Suprapubic skin (tissue), 4 donors: ENCODE results near the gene ACTR1B. TPM values are rescaled to one million over a fixed set of nuclear protein-coding genes. Genes with fewer than 3 reads are reported as not detected.

ENCODE experiments used
- DNase-seq, 2 donors: peaks; one replicate each; pipeline ENCODE4 v3.0.0-alpha.2; 2019; ENCODE audit warnings: low spot score in 2 of 2
- H3K27ac ChIP-seq: fragments of 200-600 bp; sonication (generic); one replicate; pipeline ENCODE4 v1.5.1; 2019
- H3K27me3 ChIP-seq: fragments of 200-600 bp; sonication (generic); one replicate; pipeline ENCODE4 v1.5.1; 2019
- H3K36me3 ChIP-seq: fragments of 200-600 bp; sonication (generic); one replicate; pipeline ENCODE4 v1.5.1; 2019
- H3K4me1 ChIP-seq: fragments of 200-600 bp; sonication (generic); one replicate; pipeline ENCODE4 v1.5.1; 2019
- H3K4me3 ChIP-seq: fragments of 200-600 bp; sonication (generic); one replicate; pipeline ENCODE4 v1.5.1; 2019; ENCODE audit warnings: mild to moderate bottlenecking
- H3K9me3 ChIP-seq: fragments of 200-600 bp; sonication (generic); one replicate; pipeline ENCODE4 v1.5.1; 2019
- EP300 ChIP-seq: sonication (generic); formaldehyde crosslinking; IDR thresholded peaks from one replicate; pipeline ENCODE4 v1.6.1; 2017; ENCODE audit warnings: antibody characterized with exemption
- POLR2A ChIP-seq, 2 donors: fragments of 450-650 bp; IDR thresholded peaks; one replicate each; pipeline ENCODE4 v1.6.1; 2017; ENCODE audit warnings: antibody characterized with exemption in 2 of 2, mild to moderate bottlenecking in 2 of 2, moderate library complexity in 2 of 2
- POLR2AphosphoS5 ChIP-seq, 3 donors: sonication (generic); formaldehyde crosslinking; IDR thresholded peaks; one replicate each; pipeline ENCODE4 v1.6.1; 2017; ENCODE audit warnings: antibody characterized with exemption in 3 of 3
- WGBS: methylation state at CpG from one replicate; pipeline ENCODE4 v1.1.5; 2018; 5-methylcytosine and 5-hydroxymethylcytosine counted together
- total RNA-seq, 4 donors: library from RNA; depleted of rRNA; stranded (reverse); fragments of >200 nt; gene quantifications; one replicate each; pipeline ENCODE4 v1.1.0, GENCODE V29; 2016
- TF ChIP-seq, protein P1 (sequence below), 2 donors: fragments of 200-600 bp in 1 of 2; fragments of 450-650 bp in 1 of 2; sonication (generic) in 1 of 2; IDR thresholded peaks; one replicate each; pipeline ENCODE4 v1.5.1; 2016 to 2019; ENCODE audit warnings: antibody characterized with exemption in 2 of 2, mild to moderate bottlenecking in 1 of 2, moderate library complexity in 1 of 2

ACTR1B gene
- total RNA-seq, 4 donors from 2014 or later: 54.9 to 89.1 (median 74.4) TPM

DNA sequence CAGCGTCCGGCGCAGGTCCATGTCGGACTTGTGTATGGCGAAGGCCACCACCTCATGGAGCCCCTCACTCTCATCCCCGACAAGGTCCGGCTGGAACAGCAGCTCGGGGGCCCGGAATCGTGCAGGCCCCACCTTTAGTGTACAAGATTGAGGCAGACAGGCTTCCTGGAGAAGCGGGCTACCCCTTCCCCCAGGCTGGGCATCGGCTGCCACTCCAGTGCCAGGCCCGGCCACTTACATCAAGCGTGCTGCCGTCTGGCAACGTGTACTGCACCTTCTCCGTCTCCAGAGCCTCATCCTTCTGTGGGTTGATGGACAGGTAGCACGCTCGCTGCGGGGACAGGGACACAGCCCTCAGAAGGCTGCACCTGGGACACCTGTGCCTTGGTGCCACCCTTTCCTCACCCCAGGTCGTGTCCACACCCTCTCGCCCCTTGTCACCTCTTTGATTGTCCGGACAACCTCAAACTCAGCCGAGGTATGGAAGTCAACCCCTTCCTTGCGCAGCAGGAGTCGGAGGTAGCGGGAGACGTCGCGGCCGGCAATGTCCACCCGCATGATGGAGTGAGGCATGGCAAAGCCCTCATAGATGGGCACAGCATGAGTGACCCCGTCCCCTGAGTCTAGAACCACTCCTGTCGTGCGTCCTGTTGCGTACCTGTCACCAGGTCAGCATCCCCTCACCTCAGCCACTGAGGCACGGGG, 5.7 kb downstream of the ACTR1B start:
- peaks cover 68% of the 10 kb centered on the region for H3K36me3 ChIP-seq
- peaks cover 29% of the 10 kb centered on the region for H3K4me1 ChIP-seq
- no peak for DNase-seq
- 94% methylated on average over 33 of the region's 37 CpGs for WGBS
- no peaks in the 10 kb centered on the region for H3K27me3 ChIP-seq
- H3K9me3 ChIP-seq: no peaks in the 10 kb centered on the region
- no peak overlapping the region for H3K27ac ChIP-seq
- no peak overlapping the region for H3K4me3 ChIP-seq
- no peak for TF ChIP-seq EP300
- no peak for TF ChIP-seq POLR2A (IDR thresholded peaks at IDR 0.05)
- TF ChIP-seq, protein P1, sequence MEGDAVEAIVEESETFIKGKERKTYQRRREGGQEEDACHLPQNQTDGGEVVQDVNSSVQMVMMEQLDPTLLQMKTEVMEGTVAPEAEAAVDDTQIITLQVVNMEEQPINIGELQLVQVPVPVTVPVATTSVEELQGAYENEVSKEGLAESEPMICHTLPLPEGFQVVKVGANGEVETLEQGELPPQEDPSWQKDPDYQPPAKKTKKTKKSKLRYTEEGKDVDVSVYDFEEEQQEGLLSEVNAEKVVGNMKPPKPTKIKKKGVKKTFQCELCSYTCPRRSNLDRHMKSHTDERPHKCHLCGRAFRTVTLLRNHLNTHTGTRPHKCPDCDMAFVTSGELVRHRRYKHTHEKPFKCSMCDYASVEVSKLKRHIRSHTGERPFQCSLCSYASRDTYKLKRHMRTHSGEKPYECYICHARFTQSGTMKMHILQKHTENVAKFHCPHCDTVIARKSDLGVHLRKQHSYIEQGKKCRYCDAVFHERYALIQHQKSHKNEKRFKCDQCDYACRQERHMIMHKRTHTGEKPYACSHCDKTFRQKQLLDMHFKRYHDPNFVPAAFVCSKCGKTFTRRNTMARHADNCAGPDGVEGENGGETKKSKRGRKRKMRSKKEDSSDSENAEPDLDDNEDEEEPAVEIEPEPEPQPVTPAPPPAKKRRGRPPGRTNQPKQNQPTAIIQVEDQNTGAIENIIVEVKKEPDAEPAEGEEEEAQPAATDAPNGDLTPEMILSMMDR (IDR thresholded peaks at IDR 0.05): no peak
- TF ChIP-seq POLR2AphosphoS5 (IDR thresholded peaks at IDR 0.05): no peak

DNA sequence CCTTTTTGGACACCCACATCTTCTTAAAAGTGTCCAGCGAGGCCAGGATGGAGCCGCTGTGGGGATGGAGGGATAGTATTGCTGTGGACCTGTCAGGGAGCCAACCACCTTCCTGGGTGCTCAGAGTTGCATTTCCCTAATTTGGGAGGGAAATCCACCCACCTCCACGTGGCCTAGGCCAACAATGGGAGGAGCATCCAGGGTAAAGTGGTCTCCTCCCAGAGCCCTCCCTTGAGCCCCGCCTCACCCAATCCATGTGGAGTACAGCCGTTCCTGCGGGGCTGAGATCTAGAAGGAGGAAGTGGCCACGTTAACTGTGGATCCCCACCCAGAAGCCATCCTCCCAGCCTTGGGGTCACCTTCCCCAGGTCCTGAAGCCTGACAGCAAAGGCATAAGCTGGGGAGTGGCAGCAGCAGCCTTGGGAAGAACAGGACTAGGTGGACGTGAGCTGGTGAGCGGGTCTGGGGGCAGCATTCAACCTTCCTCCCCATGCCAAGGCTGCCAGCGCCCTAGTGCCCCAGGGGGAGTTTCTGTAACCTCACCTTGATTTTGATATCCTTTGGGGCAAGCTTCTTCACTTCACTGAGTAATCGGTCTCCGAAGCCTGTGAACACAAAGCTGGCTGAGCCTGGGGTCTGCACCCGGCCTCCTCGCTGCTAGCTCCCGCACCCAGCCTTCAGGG, 6.8 kb downstream of the ACTR1B start:
- Histone ChIP-seq H3K36me3 (peaks cover 68% of the 10 kb centered on the region), H3K4me3 (no peak overlapping the region), H3K27ac (no peak overlapping the region), H3K4me1 (peaks cover 18% of the 10 kb centered on the region), H3K9me3 (no peaks in the 10 kb centered on the region), H3K27me3 (no peaks in the 10 kb centered on the region)
- WGBS: 88% methylated on average over 10 of the region's 15 CpGs
- no peak for TF ChIP-seq POLR2A (IDR thresholded peaks at IDR 0.05)
- TF ChIP-seq, protein P1 (IDR thresholded peaks at IDR 0.05): no peak
- TF ChIP-seq EP300: no peak
- TF ChIP-seq POLR2AphosphoS5 (IDR thresholded peaks at IDR 0.05): no peak
- DNase-seq: no peak

DNA sequence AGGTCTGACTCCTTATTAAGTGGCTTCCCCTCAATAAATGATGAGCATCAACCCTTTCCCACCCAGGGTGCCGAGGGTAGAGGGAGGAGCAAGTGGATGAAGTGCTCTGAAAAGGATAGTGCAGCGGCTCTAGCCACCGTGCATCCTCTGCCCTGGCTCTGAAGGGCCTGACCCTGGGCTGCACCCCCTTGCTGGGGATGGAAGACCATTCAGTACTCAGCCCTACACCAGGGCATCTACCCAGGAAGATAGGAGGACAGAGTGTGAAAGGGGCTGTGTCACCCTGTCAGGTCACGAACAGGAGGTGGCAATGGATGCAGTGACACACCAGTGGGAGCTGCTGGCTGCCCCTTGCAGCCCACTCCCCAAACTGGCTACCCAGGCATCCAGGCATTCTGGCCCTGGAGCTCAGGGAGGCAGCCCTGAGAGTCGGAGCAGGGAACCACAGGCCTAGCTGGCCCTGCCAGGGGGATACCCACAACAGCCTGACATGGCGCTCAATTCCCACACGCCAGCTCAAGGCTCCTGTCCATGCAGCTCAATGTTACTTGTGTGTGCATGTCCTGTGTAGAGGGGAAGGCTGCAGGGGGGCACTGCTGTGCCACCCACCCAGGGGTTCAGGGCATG, 7.6 kb downstream of the ACTR1B start:
- no peak overlapping the region for H3K27ac ChIP-seq
- peaks cover 68% of the 10 kb centered on the region for H3K36me3 ChIP-seq
- no peak for TF ChIP-seq EP300
- peaks cover 10% of the 10 kb centered on the region for H3K4me1 ChIP-seq
- no peak overlapping the region for H3K4me3 ChIP-seq
- no peaks in the 10 kb centered on the region for H3K9me3 ChIP-seq
- H3K27me3 ChIP-seq: no peaks in the 10 kb centered on the region
- WGBS: 85% methylated on average over 6 of the region's 7 CpGs
- no peak for DNase-seq

DNA sequence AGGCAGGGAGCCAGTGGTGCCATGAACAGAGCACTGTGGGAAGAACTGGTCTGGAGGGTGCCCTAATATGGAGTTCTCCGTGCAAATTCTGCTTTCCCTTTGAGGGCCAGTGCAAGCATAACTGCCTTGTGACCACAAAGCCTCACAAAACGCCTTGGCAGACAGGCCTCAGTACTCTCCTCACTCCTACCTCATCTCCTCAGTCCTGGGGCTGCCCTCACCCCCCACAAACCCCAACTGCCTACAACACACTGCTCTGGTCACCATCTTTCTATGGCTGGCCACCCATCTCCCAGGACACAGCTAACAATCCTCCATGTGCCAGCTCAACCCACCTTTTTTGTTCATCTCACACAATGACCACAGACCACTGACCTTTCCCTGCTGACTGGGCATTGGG, 9.1 kb downstream of the ACTR1B start:
- no peaks in the 10 kb centered on the region for H3K9me3 ChIP-seq
- H3K4me3 ChIP-seq: no peak overlapping the region
- H3K27ac ChIP-seq: no peak overlapping the region
- H3K36me3 ChIP-seq: peaks cover 61% of the 10 kb centered on the region
- H3K27me3 ChIP-seq: no peaks in the 10 kb centered on the region
- no peak for DNase-seq
- TF ChIP-seq EP300 (no peak), POLR2AphosphoS5 (IDR thresholded peaks at IDR 0.05) (no peak), POLR2A (IDR thresholded peaks at IDR 0.05) (no peak)
- TF ChIP-seq, protein P1 (IDR thresholded peaks at IDR 0.05): no peak
- WGBS: 86% methylated on average over 2 of the region's 2 CpGs
- no peaks in the 10 kb centered on the region for H3K4me1 ChIP-seq

DNA sequence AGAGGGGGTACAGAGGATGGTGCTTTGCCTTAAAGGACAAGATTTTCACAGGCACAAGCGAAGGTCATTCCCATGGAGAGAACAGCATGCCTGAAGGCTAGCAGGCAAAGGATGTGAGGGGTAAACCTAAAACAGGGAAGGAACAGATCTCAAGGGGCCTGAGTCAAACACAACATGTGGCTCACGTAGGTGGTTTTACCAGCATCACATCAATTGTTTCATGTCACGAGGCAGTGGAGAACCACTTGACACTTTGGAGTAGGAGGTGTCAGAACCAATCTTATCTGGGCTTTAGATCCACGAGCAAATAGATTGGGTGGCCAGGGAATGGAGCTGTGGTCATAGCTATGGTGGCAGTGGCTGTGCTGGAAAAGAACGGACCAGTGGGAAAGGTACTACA, 9.5 kb downstream of the ACTR1B start:
- TF ChIP-seq, protein P1 (IDR thresholded peaks at IDR 0.05): no peak
- H3K27ac ChIP-seq: no peak overlapping the region
- H3K36me3 ChIP-seq: peaks cover 62% of the 10 kb centered on the region
- WGBS: 95% methylated on average over 5 of the region's 5 CpGs
- no peak overlapping the region for H3K4me3 ChIP-seq
- H3K9me3 ChIP-seq: no peaks in the 10 kb centered on the region
- no peaks in the 10 kb centered on the region for H3K4me1 ChIP-seq
- no peak for DNase-seq
- no peaks in the 10 kb centered on the region for H3K27me3 ChIP-seq
